NK-92 (cell line): Measurements from ENCODE around the gene BCAS4.

Experiments used
- DNase-seq: peaks from one replicate; lab custom pipeline; 2025; ENCODE audit not compliant: unreplicated experiment; lab: John Stamatoyannopoulos, UW

BCAS4 gene

DNA sequence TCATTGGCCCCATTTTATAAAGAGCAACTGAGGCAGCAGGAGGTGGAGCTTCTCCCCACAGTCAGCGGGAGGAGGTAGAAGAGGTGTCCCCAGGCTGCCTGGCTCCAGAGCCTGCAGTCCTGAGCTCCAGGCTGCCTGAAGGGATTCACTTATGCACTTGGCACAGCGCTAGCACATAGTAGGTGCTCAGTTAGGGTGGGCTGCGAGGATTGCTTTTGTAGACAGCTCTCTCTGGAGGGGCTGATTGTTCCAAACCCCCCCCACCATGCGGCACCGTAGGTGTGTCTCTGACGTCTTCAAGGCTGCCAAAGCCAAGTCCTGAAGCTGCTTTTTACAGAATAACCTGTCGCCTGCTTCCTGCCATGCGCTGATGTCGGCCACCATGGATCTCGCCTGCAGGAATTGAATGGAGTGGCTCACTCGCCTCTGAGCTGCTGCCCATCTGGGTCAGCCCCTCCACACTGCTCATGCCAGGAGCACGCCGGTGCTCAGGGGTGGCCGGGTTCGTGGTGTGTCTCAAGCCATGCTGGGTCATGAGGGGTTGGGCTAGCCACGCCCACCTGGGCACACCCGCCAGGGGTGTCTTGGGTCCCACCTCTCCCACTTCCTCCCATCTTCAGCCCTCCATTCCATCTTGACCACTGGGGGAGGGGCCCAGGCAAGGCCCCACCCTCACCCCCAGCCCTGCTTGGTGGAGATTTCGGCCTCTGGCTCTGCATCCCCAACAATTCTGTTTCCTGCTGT is 59.8 kb downstream of the BCAS4 start:
- no peak for DNase-seq

- DNase-seq = no peak
Observed at GRCh38 chr20:50855498-50856474, 60.9 kb downstream of the BCAS4 start.

- DNase-seq = no peak
Observed at GRCh38 chr20:50856475-50857041, 61.7 kb downstream of the BCAS4 start.

- DNase-seq = no peak
Observed at GRCh38 chr20:50857348-50857747, 62.5 kb downstream of the BCAS4 start.

- DNase-seq = no peak
Observed at GRCh38 chr20:50858525-50858924, 63.7 kb downstream of the BCAS4 start.

DNA sequence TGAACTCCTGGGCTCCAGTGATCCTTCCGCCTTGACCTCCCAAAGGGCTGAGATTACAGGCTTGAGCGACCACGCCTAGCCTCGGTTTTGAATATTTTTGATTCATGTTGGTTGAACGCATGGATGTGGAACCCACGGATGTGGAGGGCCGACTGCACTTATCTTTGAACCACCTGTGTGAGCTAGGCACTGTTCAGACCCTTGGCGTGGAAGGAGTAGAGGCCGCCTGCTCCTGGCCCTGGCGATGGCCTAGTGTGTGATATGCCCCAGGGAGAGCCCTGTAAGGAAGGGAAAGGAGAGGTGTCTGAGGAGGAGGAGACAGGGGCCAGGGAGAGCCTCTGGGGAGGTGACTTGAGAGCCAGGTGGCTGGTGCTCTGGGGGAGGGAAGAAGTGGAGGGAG is 64.3 kb downstream of the BCAS4 start:
- no peak for DNase-seq

DNA sequence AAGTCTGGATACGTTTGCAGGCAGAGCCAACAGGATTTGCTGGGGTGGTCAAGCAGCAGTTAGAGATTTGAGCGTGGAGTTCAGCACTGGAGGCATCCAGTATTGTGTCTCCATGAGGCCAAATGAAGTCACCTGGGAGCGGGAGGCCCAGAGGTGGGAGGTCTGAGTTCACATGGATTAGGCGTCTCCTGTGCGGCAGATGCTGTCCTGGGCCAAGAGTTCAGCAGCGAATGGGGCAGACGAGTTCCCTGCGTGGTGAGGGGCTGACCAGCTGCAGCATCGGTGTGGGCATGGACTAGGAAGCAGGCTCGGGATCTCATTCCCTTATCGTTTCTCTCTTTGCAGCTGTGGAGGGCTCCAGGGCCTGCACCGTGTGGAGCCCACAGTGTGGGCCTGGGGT is 66.2 kb downstream of the BCAS4 start:
- DNase-seq = no peak

- DNase-seq = no peak
Observed at GRCh38 chr20:50862546-50862945, 67.7 kb downstream of the BCAS4 start.

GRCh38 chr20:50865114-50865513 is 70.3 kb downstream of the BCAS4 start:
- no peak for DNase-seq

DNA sequence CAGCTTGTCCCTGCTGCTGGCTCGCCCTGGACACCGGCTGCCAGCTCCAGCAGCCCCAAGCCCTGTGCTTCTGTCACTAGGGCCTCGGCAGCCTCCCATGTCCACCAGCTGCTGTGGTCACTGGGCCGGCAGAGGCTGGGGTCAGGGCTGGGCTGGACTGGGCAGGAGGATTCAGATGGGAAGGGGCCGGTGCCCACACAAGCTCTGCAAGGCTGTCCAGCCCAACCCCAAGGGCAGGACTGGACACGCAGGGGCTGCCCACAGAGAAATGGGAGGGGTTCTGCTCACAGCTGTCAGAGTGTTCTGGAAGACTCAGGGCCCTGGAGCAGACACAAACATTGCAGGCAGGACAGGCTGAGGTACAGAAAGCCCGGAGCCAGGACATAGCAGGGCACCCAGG is 70.7 kb downstream of the BCAS4 start:
- DNase-seq = no peak

DNA sequence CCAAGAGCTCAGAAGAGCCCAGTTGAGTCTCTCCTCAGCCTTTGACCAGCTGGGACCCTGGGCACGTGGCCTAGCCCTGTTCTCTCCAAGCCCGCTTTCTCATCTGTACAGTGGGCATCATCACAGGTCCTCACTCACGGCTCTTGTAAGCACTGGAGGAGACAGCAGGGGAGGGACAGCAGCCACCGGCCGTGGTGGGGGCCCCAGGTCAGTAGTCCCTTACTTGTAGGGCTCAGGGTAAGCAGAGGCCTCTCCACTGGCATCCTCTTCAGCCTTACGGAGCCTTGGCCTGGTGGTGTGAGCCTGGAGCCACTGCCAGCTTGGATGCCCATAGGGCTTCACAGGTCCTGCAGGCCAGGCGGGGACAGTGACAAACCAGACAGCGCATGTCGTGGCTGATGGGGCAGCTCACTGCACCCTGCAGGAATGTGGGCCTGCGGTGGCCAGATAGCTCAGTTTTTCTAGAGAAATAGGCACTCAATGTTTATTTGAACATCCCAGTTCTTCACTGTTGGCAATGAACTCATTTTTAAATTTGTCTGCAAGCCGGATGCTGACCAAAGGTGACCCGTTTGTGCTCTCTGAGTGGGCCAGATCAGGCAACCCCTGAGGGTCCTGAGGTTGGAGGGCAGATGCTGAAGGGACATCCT is 71.3 kb downstream of the BCAS4 start:
- DNase-seq = no peak

GRCh38 chr20:50866831-50867230 is 72.0 kb downstream of the BCAS4 start:
- no peak for DNase-seq

DNA sequence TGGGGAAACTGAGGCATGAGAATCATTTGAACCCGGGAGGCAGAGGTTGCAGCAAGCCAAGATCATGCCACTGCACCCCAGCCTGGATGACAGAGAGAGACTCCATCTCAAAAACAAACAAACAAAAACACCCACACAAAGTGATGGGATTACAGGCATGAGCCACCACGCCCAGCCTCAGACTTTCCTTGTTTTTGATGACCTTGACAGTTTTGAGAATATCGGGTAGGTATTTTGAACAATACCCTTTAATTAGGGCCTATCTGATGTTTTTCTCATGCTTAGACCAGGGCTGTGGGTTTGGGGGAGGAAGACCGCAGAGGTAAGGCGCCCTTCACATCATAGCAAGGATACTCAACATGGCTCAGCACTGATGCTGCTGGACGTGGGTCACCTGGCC is 72.9 kb downstream of the BCAS4 start:
- no peak for DNase-seq

- no peak for DNase-seq
Observed at GRCh38 chr20:50868509-50869495, 73.9 kb downstream of the BCAS4 start.

DNA sequence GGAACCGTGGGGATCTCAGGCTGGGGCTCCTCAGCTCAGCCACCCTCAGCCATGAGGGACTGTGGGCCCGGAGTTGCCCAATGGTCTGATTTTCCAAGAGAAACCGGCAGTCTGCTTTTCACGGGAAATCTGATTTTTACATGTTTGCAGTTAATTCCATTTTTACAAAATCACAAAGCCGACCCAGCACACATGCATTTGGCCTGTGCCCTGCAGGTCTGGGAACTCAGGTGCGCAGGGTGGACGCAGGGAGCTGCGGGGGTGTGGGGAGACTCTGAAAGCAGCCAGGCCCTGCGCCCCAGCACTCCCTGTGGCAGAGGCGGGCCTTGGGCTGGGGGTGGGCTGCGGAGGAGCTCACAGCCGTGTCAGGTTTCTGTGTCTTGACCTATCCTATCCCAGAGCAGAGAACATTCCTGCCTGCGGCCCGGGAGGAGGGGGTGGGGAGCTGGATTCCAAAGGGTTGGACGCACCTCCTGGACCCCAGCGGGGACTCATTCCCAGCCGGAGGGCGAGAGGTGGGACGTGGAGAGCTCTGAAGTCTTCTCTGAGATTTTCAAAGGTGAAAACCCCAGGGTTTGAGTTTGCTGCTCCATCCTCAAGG is 75.8 kb downstream of the BCAS4 start:
- no peak for DNase-seq

- no peak for DNase-seq
Observed at GRCh38 chr20:50872560-50873425, 77.9 kb downstream of the BCAS4 start.

DNA sequence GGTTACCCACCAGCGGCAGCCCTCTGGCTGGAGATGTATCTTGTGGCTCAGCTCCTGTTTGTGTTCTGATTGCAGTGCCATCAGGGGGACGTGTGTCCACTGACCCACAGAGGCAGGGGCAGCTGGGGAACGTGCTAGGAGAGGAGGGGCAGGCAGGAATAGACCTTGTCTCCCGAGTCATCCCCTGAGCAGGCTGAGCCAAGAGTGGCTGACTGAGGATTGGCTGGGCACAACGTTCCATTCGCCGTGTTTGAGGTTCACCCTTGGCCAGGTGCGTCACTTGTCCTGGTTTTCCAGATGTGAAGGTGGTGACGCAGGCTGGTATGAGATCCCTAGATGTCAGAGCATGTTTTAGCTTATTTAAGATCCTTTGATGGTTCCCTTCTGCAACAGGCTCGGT is 78.7 kb downstream of the BCAS4 start:
- no peak for DNase-seq

- DNase-seq = no peak
Observed at GRCh38 chr20:50874111-50874757, 79.4 kb downstream of the BCAS4 start.
